GM08714 (cell line): ENCODE data around the gene CDCP1.

Experiments
- H3K4me3 ChIP-seq: fragments of 200-500 bp; sonication (Bioruptor generic); 2 replicates; pipeline ENCODE4 v1.5.1; 2014; ENCODE audit warnings: mild to moderate bottlenecking, low read length, inconsistent platforms
- ZNF274 ChIP-seq: IDR thresholded peaks from 2 replicates; pipeline ENCODE4 v1.6.1; 2012; ENCODE audit warnings: mild to moderate bottlenecking, low read depth, low read length

CDCP1 gene

GRCh38 chr3:45035441-45036301 lies 110.5 kb downstream of the CDCP1 start:
- TF ChIP-seq ZNF274 = no peak
- no peak overlapping the region for H3K4me3 ChIP-seq

- TF ChIP-seq ZNF274 = no peak
- H3K4me3 ChIP-seq = no peak overlapping the region
Observed at GRCh38 chr3:45034612-45035252, 111.4 kb downstream of the CDCP1 start.

GRCh38 chr3:45033791-45034190 lies 112.4 kb downstream of the CDCP1 start:
- no peak overlapping the region for H3K4me3 ChIP-seq
- TF ChIP-seq ZNF274 = no peak
